SK-N-SH treated with all-trans-retinoic acid at 6 μM for 48 hours (cell line): Measurements from ENCODE around the gene OR52W1.

ENCODE experiments used
- ATAC-seq: fragments of 200-7000 bp; cut with Tn5 transposase; 3 replicates; pipeline ENCODE4 v1.9.1; 2020; ENCODE audit warnings: mild to moderate bottlenecking, moderate library complexity
- ARNTL ChIP-seq: fragments of 450-650 bp; formaldehyde crosslinking; IDR thresholded peaks from 2 replicates; pipeline ENCODE4 v1.5.0; 2020; ENCODE audit warnings: low read depth, mild to moderate bottlenecking, moderate library complexity, borderline replicate concordance
- BACH2 ChIP-seq: fragments of 250-450 bp; sonication (Bioruptor Pico); IDR thresholded peaks from 2 replicates; pipeline ENCODE4 v1.9.0; 2021; ENCODE audit warnings: mild to moderate bottlenecking, borderline replicate concordance
- CSDC2 ChIP-seq: fragments of 250-450 bp; sonication (Bioruptor Pico); IDR thresholded peaks from 2 replicates; pipeline ENCODE4 v1.5.0; 2020; ENCODE audit warnings: mild to moderate bottlenecking, moderate library complexity
- CSRNP3 ChIP-seq: fragments of 250-450 bp; sonication (Bioruptor Pico); IDR thresholded peaks from 2 replicates; pipeline ENCODE4 v1.5.1; 2021; ENCODE audit warnings: mild to moderate bottlenecking, moderate library complexity
- ESRRG ChIP-seq: fragments of 250-450 bp; sonication (Bioruptor Pico); IDR thresholded peaks from 2 replicates; pipeline ENCODE4 v1.6.1; 2021; ENCODE audit warnings: mild to moderate bottlenecking
- GLIS3 ChIP-seq: fragments of 250-450 bp; sonication (Bioruptor Pico); IDR thresholded peaks from 2 replicates; pipeline ENCODE4 v1.5.0; 2020; ENCODE audit warnings: mild to moderate bottlenecking, moderate library complexity
- ISL1 ChIP-seq: fragments of 250-450 bp; sonication (Bioruptor Pico); IDR thresholded peaks from 2 replicates; pipeline ENCODE4 v2.1.2; 2022; ENCODE audit warnings: mild to moderate bottlenecking, moderate library complexity
- OSR1 ChIP-seq: fragments of 250-450 bp; sonication (Bioruptor Pico); IDR thresholded peaks from 2 replicates; pipeline ENCODE4 v1.8.0; 2022; ENCODE audit warnings: moderate library complexity, mild to moderate bottlenecking, inconsistent platforms
- PATZ1 ChIP-seq: fragments of 250-450 bp; sonication (Bioruptor Pico); IDR thresholded peaks from 2 replicates; pipeline ENCODE4 v1.8.0; 2020; ENCODE audit warnings: mild to moderate bottlenecking, moderate library complexity, borderline replicate concordance
- PPARA ChIP-seq: fragments of 250-450 bp; sonication (Bioruptor Pico); IDR thresholded peaks from 2 replicates; pipeline ENCODE4 v1.5.0; 2020; ENCODE audit warnings: mild to moderate bottlenecking, borderline replicate concordance
- RARB ChIP-seq: fragments of 250-450 bp; sonication (Bioruptor Pico); IDR thresholded peaks from 2 replicates; pipeline ENCODE4 v1.8.0; 2021; ENCODE audit warnings: mild to moderate bottlenecking, moderate library complexity
- SNAI2 ChIP-seq: fragments of 250-450 bp; sonication (Bioruptor Pico); IDR thresholded peaks from 2 replicates; pipeline ENCODE4 v1.5.0; 2020; ENCODE audit warnings: mild to moderate bottlenecking, moderate library complexity
- TCF4 ChIP-seq: fragments of 250-450 bp; sonication (Bioruptor Pico); IDR thresholded peaks from 2 replicates; pipeline ENCODE4 v1.8.0; 2021; ENCODE audit warnings: mild to moderate bottlenecking, moderate library complexity, borderline replicate concordance
- TOX ChIP-seq: fragments of 250-450 bp; sonication (Bioruptor Pico); IDR thresholded peaks from 2 replicates; pipeline ENCODE4 v1.8.0; 2021; ENCODE audit warnings: mild to moderate bottlenecking, moderate library complexity, borderline replicate concordance
- TSHZ2 ChIP-seq: fragments of 250-450 bp; sonication (Bioruptor Pico); IDR thresholded peaks from 2 replicates; pipeline ENCODE4 v1.5.0; 2020; ENCODE audit warnings: mild to moderate bottlenecking, moderate library complexity
- ZC3H10 ChIP-seq: fragments of 250-450 bp; sonication (Bioruptor Pico); IDR thresholded peaks from 2 replicates; pipeline ENCODE4 v1.5.1; 2021; ENCODE audit warnings: mild to moderate bottlenecking, moderate library complexity
- ZFP3 ChIP-seq: fragments of 250-450 bp; sonication (Bioruptor Pico); IDR thresholded peaks from 2 replicates; pipeline ENCODE4 v1.5.0; 2020; ENCODE audit warnings: mild to moderate bottlenecking, moderate library complexity
- ZFP30 ChIP-seq: fragments of 450-650 bp; formaldehyde crosslinking; IDR thresholded peaks from 2 replicates; pipeline ENCODE4 v1.5.0; 2022; ENCODE audit warnings: mild to moderate bottlenecking, moderate library complexity
- ZNF70 ChIP-seq: fragments of 450-650 bp; formaldehyde crosslinking; IDR thresholded peaks from 2 replicates; pipeline ENCODE4 v1.5.0; 2020; ENCODE audit warnings: mild to moderate bottlenecking, moderate library complexity
- ZNF8 ChIP-seq: fragments of 450-650 bp; formaldehyde crosslinking; IDR thresholded peaks from 2 replicates; pipeline ENCODE4 v1.5.0; 2020; ENCODE audit warnings: mild to moderate bottlenecking, moderate library complexity

The OR52W1 gene

GRCh38 chr11:6152126-6152525, 46.9 kb upstream of the OR52W1 start:
- TF ChIP-seq RARB (no peak), ZNF70 (CRISPR knock-in tag) (no peak), BACH2 (CRISPR knock-in tag) (no peak), ISL1 (no peak), ZFP3 (CRISPR knock-in tag) (no peak), TCF4 (CRISPR knock-in tag) (no peak), CSRNP3 (no peak), ZFP30 (CRISPR knock-in tag) (no peak), CSDC2 (no peak), ZC3H10 (CRISPR knock-in tag) (no peak), SNAI2 (CRISPR knock-in tag) (no peak), OSR1 (CRISPR knock-in tag) (no peak), ARNTL (CRISPR knock-in tag) (no peak), GLIS3 (no peak), PATZ1 (CRISPR knock-in tag) (no peak), ESRRG (CRISPR knock-in tag) (no peak)
- no peak for ATAC-seq

GRCh38 chr11:6156628-6157359, 42.2 kb upstream of the OR52W1 start:
- no peak for ATAC-seq
- no peak for TF ChIP-seq ISL1
- TF ChIP-seq ZC3H10 (CRISPR knock-in tag): no peak
- no peak for TF ChIP-seq TSHZ2
- no peak for TF ChIP-seq TCF4 (CRISPR knock-in tag)
- TF ChIP-seq CSRNP3: no peak
- no peak for TF ChIP-seq ZNF8 (CRISPR knock-in tag)
- no peak for TF ChIP-seq PATZ1 (CRISPR knock-in tag)
- TF ChIP-seq GLIS3: no peak
- TF ChIP-seq BACH2 (CRISPR knock-in tag): no peak
- no peak for TF ChIP-seq ARNTL (CRISPR knock-in tag)
- TF ChIP-seq ZNF70 (CRISPR knock-in tag): no peak
- no peak for TF ChIP-seq PPARA (CRISPR knock-in tag)

GRCh38 chr11:6170226-6170625, 28.8 kb upstream of the OR52W1 start, which contains the start of gene OR52B2:
OR52B2 (minus strand) TSS chr11:6170326; CDS start chr11:6170326, 0 bp downstream.
- TF ChIP-seq TOX (no peak), ARNTL (CRISPR knock-in tag) (no peak), ZFP30 (CRISPR knock-in tag) (no peak), ZC3H10 (CRISPR knock-in tag) (no peak), TSHZ2 (no peak)
- no peak for ATAC-seq
